Activated CD4-positive, CD25-positive, alpha-beta regulatory T cell (primary cell): ENCODE data around the gene WFDC1.

Source experiments
- DNase-seq, 4 experiments: peaks; one replicate each; lab custom pipeline; 2025; lab: John Stamatoyannopoulos, UW

WFDC1 gene

DNA sequence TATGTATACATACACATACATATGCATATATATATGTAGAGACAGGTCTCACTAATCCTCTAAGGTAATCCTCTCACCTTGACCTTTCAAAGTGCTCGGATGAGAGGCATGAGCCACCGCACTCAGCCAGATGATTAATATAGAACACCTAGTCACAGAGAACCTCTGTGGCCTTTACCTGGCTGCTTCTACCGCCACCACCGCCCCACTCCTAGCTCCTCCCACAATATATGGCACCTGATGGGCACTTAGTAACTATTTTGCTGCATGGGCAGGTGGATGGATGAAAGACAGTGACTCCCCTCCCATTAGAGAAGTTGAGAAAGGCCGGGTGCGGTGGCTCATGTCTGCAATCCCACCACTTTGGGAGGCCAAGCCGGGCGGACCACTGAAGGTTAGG lies 57.0 kb downstream of the WFDC1 start:
- no peak for DNase-seq

DNA sequence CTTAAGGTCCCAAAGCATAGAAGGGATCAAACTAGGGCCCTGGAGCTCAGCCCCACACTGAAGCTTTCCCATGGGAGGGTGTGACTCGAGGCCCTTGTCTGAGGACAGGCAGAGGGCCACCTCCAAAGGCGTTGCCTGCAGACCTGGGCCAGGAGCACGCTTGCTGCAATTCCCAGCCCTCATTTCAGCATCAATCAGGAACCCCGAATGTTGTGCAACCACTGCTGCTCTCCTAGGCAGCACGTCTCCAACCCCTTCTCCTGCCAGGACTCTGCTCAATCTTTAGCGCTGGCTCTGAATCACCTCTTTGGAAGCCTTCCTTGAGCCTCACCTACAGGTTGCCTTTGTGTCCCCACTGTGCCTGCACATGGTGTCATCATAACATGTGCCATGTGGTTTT lies 59.6 kb downstream of the WFDC1 start:
- no peak for DNase-seq

DNA sequence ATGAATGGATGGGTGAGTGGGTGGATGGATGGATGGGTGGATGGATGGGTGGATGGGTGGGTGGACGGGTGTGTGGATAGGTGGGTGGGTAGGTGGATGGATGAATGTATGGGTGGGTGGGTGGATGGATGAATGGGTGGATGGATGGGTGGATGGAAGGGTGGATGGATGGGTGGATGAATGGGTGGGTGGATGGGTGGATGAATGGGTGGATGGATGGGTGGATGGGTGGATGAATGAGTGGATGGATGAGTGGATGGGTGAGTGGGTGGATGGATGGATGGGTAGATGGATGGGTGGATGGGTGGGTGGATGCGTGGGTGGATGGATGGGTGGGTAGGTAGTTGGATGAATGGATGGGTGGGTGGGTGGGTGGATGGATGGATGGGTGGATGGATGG lies 60.5 kb downstream of the WFDC1 start:
- no peak for DNase-seq

DNA sequence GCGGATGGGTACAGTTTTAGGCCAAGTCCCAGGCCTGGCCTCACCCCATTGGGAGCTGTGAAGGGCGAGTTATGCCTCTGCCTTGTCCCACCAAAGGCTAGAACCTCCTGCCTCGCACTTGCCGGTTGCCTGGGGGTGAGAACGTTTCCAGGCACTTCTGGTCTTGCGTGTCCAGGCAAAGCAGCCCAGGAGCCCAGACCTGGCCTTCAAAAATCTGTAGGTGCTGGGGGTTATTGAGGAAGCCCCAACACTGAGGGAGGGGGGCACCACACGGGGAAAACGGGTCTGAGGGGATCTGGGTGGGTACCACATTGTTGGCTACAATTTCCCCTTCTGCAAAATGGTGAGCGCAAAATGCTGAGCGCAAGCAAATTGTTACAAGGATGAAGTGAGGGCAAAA lies 61.5 kb downstream of the WFDC1 start:
- DNase-seq = no peak

DNA sequence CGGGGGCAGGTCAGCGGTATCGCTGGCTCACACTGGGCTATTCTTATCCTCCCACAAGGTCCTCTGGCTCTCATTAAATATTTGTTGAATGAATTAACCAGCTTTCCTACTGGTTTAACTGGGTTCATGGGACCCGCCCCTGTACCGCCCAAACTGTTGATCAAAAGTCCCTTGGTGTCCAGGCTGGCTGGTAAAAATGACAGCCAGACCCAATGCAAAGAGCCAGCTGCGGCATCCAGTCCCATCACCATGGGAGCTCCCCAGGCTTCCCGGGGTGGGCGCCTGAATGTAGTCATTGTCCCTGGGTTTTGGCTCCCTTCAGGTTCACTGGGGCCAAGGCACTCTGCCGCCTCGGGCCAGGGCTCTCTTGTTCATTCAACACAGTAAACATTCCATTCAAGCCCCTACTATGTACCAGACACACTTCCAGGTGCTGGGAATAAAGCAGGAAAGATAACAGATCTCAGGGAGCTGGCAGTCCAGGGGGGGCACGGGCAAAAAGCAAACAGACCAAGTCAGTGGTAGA lies 62.0 kb downstream of the WFDC1 start:
- DNase-seq = no peak

DNA sequence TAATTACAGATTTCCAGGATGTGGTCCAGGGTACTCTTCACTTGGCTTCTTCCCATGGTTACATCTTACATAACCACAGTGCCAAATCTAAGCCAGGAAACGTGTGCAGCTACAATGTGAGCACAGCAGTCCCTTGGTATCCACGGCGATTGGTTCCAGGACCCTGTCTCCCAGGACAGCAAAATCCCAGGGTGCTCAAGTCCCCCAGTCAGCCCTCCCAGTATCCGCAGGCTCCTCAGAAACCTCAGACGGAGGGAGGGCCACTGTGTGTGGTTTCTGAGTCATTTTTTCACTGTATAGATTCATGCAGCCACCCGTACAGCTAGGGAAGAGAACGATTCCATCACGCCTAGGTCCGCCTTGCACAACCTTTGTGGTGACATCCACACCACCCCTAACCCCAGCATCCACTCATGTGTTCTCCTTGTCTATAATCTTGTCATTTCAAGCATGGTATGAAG lies 62.5 kb downstream of the WFDC1 start:
- no peak for DNase-seq

DNA sequence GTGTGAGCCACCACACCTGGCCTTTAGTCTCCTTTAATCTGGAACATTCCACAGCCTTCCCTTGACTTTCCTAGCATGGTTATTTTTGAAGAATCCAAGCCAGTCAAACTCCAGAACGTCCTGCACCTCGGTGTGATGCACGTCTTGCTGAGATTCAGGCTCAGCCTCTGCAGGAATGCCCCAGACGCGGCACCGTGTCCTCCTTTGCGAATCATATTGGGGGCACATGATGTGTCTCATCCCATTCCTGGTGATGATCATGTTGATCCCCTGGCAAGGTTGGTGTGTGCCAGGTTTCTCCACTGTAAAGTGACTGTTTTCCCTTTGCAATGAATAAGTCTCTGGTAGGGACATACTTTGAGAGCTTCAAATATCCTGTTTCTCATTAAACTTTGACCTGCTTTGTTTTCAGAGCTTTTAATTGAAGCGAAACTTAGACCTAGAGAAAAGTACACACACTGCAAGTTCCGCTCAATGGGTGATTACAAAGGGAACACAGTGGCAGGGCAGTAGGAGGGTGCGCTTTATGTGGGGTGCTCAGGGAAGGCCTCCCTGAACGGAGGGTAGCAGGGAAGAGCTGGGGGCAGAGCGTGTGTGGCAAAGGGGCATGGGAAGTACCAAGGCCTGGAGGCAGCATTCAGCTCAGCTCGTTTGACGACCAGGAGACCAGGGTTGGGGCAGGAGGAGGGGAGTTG lies 64.1 kb downstream of the WFDC1 start:
- DNase-seq = no peak

DNA sequence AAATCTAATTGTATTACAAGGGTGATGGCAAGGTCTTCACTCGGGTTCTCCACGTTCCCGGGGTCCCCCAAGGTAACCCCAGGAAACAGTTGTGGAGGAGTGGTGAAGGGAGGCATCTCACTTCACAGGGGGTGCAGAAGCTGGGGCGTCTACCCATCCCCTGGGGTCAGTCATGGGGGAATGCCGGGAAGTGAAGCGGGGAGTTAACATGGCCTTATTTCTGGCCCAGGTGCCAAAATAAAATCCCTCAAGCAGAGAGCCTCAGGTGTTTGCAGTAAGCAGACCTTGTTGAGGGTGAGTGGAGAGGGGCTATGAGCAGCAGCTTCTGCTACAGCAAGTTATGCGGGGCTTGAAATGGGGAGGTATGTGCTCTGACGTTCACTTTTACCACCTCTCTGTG lies 64.6 kb downstream of the WFDC1 start:
- DNase-seq = no peak

DNA sequence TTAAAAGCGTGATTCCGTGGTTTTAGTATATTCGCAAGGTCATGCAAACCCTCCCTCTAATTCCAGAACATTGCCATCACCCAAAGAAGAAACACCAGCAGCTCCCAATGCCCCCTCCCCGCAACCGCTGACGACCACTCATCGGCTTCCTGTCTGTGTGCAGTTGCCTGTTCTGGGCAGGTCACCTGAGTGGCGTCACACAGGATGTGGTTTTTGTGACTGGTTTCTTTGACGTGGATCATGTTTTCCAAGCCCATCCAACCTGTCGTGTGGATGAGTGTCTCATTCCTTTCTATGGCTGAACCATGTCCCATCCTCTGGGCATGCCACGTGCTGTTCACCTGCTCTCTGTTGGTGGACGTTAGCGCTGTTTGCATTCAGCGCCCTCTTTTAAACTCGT lies 65.5 kb downstream of the WFDC1 start:
- peak in 1 of 4 experiments; percentile 4 for DNase-seq

DNA sequence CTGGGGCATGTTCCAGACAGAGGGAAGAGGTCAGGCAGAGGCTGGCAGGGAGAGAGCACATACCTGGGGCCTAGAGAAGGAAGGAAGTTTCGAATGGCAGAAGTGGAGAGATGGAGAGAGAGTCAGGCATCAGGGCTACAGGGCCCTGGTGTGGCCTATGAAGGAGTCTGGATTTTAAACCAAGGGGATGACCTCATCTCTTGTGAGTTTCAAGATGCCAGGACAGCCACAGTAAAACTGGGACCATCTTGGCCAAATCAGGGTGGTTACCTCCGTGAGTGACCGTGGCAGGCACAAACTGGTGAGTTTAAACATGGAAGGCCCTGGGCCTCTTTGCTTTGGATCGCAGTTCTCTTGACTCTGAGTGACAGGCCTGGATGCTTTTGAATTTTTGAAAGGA lies 66.1 kb downstream of the WFDC1 start:
- no peak for DNase-seq

DNA sequence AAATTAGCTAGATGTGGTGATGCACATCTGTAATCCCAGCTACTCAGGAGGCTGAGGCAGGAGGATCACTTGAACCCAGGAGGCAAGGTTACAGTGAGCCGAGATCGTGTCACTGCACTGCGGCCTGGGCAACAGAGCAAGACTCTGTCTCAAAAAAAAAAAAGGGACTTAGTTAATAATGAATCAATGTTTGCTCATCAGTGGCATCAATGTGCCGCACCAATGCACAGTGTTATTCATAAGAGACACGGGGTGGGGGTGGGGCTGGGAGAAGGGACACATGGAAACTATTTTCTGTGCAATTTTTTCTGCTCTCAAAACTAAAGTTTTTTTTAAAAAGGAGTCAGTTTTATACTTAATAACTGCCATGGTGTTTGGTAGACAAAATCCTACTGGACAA lies 66.9 kb downstream of the WFDC1 start:
- no peak for DNase-seq

DNA sequence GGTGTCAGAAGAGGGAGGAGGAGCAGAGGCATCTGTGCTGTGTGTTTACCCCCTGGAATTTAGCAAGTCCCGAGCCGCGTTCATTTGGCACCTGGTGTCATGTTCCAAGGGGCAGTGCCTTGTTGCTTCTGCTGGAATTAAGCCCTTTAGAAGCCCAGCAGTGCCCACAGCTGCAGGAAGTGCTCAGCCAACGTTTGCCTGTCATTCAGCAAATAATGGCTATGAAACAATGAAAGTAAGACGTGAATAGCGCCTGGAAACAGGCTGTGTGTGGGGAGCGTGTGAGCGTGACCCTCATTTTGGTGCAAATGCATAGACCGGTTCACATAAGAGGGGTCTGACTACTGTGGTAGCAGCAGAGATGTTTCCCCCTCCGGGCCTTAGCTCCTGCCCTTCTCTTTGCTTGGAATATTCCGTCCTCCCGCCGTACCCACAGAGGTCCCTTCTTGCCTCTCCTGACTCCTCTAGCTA lies 67.8 kb downstream of the WFDC1 start:
- no peak for DNase-seq

DNA sequence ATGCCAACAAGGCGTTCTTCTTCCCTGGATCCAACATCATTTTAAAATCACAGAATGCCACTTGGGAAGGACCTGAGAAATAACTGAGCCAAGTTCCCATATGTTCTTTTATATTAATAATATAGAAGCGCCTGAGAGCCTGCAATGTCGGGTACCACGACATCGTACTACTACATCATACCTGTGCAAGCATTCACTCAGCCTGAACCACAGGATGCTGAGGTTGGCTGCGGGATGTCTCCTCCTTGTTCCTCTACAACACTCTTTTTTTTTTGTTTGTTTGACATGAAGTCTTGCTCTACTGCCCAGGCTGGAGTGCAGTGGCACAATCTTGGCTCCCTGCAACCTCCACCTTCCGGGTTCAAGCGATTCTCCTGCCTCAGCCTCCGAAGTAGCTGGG lies 71.5 kb downstream of the WFDC1 start:
- DNase-seq = no peak

DNA sequence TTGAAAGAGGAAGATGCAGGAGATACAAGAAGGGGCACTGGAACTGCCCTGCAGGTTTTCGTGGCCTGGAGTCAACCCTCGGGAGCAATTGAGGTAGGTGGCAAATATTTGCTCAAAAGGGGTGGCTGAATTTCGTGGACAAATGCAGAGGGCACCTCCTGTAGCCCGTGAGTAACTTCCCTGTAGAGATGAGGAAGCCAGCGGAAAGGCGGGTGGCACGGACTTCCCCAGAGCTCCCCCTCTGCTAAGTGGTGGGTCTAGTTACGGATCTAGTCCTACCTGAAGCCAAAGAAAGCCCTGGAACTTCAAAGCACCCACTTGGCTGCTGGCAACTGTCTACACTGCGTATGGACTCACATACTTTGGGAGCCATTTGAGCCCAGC lies 72.6 kb downstream of the WFDC1 start:
- no peak for DNase-seq

DNA sequence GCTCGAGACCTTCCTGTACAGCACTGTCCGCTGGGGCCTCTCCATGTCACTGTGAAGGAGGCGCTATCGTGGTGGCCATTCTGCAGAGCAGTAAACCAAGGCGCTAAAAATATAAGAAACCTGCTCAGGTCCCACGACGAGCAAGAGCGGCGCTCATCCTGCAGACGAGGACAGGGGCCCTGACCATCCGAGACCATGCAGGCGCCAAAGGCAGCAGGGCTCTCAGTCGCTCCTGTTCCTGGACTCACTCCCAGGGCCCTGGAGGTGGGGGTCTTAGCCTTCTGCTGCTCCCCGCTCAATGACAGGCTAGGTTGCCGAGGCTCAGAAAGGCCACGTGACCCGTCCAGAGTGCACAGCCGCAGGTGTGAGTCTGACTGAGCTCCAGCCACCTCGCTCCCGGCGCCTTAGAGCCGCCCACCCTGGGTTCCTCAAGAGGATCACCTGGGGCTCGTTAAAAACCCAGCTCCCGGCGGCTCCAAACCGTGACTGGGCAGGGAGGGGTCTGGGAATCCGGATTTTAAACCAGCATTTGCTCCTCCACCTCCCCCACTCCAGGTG lies 73.2 kb downstream of the WFDC1 start:
- DNase-seq = no peak

DNA sequence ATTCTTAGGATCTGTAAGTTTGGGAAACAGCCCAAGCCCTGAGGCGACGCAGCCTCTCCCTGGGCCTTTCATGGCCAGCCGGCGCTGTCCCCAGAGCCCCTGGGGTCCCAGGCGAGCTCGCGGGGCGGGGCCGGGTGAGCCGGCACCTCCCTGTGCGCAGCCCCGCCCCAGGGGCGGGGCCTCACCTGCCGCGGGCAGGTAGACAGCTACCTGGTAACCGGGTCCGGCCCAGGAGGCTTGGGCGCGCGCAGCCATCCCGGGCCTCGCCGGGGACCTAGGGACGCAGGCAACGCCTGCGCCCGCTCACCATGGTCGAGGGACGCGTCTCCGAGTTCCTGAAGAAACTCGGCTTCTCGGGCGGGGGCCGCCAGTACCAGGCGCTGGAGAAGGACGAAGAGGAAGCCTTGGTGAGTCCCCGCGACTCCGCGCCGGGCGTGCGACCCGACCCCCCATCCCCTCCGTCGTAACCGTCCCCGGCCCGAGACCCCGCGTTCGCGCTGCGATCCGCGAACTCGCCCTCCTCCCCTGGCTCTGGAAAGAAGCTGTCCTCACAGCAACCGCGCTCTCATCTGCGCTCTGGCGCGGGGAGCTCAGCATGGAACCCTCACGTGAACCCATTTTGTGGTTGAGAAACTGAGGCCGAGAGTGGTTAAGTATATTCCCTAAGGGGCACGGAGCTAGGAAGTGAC lies 73.8 kb downstream of the WFDC1 start, which contains the start of gene ATP2C2:
ATP2C2 (plus strand) TSS at position 231 of the 689 bp plus-strand sequence; CDS start at position 309, 78 bp downstream.
- DNase-seq = no peak

DNA sequence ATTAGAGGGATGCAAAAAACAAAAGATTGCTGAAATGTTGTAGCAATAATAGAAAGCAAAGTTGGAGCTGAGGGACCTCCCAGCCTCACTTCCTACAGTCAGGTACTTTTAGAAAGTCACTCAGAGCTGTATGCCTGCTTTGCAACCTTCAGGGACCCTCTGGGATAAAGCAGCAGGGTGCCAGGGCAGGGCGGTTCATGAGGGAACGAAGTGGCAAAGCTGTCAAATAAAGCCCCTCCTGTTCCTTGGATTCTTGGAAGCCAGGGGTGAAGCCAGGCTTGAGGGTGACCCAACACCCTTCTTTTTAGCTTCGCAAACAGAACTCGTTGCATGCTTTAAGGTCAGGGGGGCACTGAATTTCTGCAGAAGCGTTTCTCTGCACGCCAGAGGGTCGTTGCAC lies 74.4 kb downstream of the WFDC1 start:
- no peak for DNase-seq

DNA sequence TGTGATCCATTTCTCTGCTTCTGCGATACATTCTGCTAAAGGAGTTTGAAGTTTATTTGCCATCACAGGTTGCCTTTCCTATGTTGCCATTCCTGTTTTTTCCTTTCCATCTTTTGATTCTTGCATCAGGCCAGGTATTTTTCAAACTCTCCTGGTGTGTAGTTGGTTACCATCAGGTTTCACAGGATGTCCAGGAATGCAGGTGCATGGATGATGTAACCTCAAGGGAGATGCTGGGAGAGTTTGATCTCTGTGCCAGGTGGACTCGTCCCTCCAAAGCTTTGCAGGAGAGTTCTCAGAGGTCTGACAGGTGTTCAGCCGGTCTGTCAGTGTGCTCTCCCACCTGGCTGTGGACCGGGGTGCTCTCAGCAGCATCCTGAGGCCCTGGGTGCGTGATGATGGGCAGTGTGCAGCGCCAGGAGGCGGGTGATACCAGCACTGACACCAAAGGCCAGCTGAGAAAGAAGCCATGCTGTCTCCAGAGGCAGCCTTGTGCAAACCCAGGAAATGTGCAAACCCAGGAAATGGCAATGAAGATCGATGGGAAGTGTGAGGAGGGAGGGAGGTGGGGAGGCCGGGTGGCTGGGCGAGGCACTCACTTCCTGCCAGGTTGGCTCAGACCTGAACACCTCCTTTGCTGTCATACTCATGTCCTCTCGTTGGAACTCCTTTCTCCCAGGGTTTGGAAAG lies 75.4 kb downstream of the WFDC1 start:
- no peak for DNase-seq

DNA sequence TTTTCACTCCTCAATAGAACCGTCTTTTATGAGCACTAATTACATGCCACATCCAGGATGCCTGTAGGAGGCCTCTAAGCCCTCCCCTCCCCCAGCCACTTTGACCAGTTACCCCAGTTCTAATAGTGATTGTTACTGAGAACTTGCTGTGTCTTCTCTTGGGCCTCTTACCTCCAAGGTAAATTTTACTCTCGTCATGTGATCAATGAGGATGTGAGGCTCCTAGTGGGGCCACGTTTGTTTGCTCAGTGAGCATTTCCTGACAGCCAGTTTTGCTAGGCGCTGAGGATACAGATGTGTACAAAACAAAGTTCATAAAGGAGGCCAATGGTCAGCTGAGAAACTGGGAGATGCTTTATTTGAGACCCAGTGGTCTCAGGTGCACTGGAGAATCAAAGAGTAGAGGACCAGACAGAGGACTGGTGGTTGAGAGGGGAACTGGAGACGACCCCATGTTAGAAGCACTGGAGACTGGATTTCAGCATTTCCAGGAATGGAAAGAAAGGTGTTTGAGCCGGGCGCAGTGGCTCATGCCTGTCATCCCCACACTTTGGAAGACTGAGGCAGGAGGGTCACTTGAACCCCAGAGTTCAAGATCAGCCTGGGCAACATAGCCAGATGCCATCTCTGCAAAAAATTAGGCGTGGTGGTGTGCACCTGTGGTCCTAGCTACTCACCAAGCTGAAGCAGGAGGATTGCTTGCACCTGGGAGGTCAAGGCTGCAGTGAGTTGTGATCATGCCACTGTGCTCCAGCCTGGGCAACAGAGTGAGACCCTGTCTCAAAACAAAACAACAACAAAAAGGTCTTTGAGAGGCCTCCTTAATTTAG lies 76.3 kb downstream of the WFDC1 start:
- no peak for DNase-seq

DNA sequence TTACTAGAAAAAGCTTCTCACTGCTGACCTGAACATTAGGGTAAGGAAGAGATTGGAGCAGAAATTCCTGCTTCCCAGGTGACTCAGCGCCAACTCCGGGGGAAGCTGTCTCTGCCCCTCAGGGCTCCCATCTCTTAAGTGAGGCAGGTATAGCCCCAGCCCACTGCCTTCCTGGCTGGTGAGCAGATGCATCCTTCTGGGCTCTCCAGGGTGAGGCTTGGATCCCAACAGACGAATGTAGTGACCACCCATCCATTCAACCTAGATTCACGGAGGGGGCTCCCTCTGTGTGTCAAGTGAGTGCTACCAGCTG lies 76.8 kb downstream of the WFDC1 start:
- DNase-seq = no peak

DNA sequence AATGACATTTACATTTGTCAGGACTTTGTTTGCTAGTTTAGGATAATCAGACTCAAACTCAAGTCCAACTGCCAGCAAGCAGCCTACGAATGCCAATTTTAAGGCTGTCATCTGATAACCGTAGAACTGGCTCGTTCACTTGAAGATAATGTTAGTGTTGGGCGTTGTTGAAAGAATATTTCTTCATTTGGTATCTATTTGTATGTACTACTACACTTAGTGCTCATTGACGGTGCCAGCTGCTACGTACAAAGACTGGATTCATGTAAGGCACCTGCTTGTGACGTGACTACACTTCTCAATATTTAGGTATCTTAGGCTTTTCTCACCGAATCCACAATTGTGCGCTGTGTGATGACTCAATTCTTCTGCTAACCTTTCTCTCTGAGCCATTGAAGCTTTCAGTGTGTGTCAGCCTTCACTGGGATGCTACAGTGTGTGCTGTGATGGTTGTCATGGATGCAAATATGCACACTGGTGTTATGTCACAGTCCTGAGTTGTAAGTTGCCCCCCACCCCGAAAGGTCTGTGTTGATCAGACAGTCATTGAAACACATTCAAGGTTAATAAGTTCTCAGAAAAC lies 79.3 kb downstream of the WFDC1 start:
- DNase-seq = no peak
